Effector memory CD4-positive, alpha-beta T cell (primary cell): Measurements from ENCODE around the gene CYP2C9.
"Not testable (repeated sequence)": the region's sequence is repeated elsewhere in the genome, so short reads cannot be mapped to it uniquely, and the experiment has no call there.

Experiments
- DNase-seq, 3 donors: peaks; one replicate each; pipeline ENCODE4 v3.0.0-alpha.2; 2020
- H3K27ac ChIP-seq: 2 replicates; pipeline ENCODE4 v1.7.0; 2013; ENCODE audit warnings: mild to moderate bottlenecking, low read length, moderate library complexity; ENCODE audit not compliant: insufficient read depth, poor library complexity, severe bottlenecking
- H3K27me3 ChIP-seq: replicated peaks from 2 replicates; pipeline ENCODE4 v1.7.0; 2013; ENCODE audit warnings: mild to moderate bottlenecking, low read length; ENCODE audit not compliant: insufficient read depth, control insufficient read depth, poor library complexity, severe bottlenecking
- H3K36me3 ChIP-seq: 2 replicates; pipeline ENCODE4 v1.7.0; 2013; ENCODE audit warnings: mild to moderate bottlenecking, low read length, moderate library complexity; ENCODE audit not compliant: control insufficient read depth, insufficient read depth
- H3K4me1 ChIP-seq: 2 replicates; pipeline ENCODE4 v1.7.0; 2013; ENCODE audit warnings: low read length, mild to moderate bottlenecking; ENCODE audit not compliant: control insufficient read depth, insufficient read depth, poor library complexity, severe bottlenecking
- H3K4me3 ChIP-seq: 2 replicates; pipeline ENCODE4 v1.7.0; 2013; ENCODE audit warnings: low read length, low read depth, mild to moderate bottlenecking; ENCODE audit not compliant: insufficient read depth, poor library complexity, severe bottlenecking
- H3K9me3 ChIP-seq: 2 replicates; pipeline ENCODE4 v1.7.0; 2013; ENCODE audit warnings: mild to moderate bottlenecking, low read length, moderate library complexity; ENCODE audit not compliant: control insufficient read depth

The CYP2C9 gene

DNA sequence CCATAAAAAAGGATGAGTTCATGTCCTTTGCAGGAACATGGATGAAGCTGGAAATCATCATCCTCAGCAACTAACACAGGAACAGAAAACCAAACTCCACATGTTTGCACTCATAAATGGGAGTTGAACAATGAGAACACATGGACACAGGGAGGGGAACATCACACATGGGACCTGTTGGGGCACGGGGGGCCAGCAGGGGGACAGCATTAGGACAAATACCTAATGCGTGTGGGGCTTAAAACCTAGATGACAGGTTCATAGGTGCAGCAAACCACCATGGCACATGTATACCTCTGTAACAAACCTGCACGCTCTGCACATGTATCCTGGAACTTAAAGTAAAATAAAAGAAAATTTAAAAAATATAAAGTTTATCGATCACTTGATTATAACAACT is 7.7 kb downstream of the CYP2C9 start:
- not testable (repeated sequence) for H3K4me3 ChIP-seq, H3K27ac ChIP-seq, H3K27me3 ChIP-seq, H3K36me3 ChIP-seq, H3K9me3 ChIP-seq, H3K4me1 ChIP-seq, DNase-seq

DNA sequence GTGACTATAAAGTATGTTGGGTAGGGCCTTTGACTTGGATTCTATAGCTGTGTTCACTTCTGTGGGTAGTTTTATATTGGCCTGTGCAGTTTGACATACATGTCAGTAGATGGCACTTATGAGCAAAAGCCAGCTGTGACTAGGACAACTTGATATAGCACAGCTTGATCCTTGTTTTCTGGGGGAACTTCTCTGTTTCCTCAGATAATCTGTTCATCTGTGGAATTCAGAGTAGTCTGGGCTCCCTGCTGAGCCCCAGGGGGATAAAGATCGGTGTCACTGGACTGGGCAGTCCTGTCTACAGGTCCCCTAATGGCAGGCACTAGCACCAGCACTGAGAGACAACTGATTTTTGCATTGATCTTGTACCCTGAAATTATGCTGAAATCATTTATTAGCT is 25.4 kb downstream of the CYP2C9 start:
- Histone ChIP-seq H3K36me3 (no peaks in the 10 kb centered on the region), H3K4me1 (no peaks in the 10 kb centered on the region), H3K27me3 (no peaks in the 10 kb centered on the region), H3K27ac (no peak overlapping the region), H3K4me3 (no peak overlapping the region), H3K9me3 (no peaks in the 10 kb centered on the region)
- no peak for DNase-seq

DNA sequence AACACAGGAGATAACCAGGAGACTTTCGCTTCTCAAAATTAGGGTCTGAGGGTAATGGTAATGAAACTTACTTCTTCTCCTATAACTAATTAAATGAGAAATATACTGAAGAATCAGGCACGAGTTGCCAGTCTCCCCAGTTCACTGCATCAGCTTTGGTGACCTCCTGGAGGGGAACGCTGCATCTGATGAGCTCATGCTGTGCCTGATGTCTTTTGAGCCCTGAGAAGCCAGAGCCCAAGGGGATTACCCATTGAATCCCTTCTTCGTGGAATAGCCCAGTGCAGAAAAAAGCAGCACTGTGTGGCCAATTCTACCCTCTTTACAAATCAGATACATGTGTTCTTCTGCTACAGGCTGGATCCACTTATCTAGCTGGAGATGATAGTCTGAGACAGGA is 45.1 kb downstream of the CYP2C9 start:
- DNase-seq, result no peak
- no peak overlapping the region for H3K27ac ChIP-seq
- no peaks in the 10 kb centered on the region for H3K9me3 ChIP-seq
- no peak overlapping the region for H3K4me3 ChIP-seq
- no peaks in the 10 kb centered on the region for H3K27me3 ChIP-seq
- no peaks in the 10 kb centered on the region for H3K4me1 ChIP-seq
- H3K36me3 ChIP-seq, result no peaks in the 10 kb centered on the region

DNA sequence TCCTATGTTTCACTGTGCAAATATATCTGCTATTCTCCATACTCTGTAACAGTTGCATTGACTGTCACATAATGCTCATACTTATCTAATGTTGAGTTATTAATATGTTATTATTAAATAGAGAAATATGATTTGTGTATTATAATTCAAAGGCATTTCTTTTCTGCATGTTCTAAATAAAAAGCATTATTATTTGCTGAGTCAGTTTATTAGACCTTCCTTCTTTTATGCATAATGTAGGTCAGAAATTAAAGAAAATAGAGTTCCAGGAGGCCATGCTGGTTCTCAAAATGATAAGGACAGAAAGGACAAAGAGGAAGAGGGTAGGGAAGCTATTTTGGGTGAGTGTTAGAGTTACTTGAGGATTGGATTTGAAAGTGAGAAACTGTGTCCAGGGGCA is 50.7 kb downstream of the CYP2C9 start:
- Histone ChIP-seq H3K36me3 (no peaks in the 10 kb centered on the region), H3K9me3 (no peaks in the 10 kb centered on the region), H3K4me3 (no peak overlapping the region), H3K4me1 (no peaks in the 10 kb centered on the region), H3K27me3 (no peaks in the 10 kb centered on the region), H3K27ac (no peak overlapping the region)
- DNase-seq, result no peak

DNA sequence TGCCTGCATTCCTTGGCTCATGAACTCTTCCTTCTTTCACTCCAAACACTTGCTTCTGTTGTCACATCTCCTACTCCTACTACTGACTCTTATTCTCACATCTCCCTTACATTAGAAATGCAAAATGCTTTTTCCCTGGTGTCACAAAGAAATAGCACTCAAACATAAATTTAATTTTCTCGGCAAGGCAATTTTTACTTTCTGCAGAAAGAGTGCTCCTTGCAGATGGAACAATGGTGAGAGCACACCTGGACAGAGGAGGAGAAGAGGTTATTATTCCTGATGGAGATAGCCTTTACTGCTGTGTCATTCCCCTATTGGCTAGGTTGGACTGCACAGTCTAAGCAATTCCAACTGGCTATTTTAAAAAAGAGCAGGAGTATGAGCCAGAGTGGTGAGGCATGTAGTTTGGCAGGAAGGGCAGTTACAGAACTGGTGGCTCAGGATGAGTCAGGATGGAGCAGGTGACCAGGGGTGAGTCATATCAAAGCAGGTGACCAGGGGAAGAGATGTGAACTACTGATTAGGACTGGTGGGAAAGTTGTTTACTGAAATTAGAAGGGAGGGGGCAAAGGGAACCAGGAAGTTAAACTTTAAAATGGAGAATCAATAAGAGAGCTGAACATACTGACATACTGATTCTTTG is 52.9 kb downstream of the CYP2C9 start:
- no peak for DNase-seq
- H3K4me1 ChIP-seq, result no peaks in the 10 kb centered on the region
- H3K4me3 ChIP-seq, result no peak overlapping the region
- no peaks in the 10 kb centered on the region for H3K27me3 ChIP-seq
- no peaks in the 10 kb centered on the region for H3K36me3 ChIP-seq
- H3K9me3 ChIP-seq, result no peaks in the 10 kb centered on the region
- H3K27ac ChIP-seq, result no peak overlapping the region

DNA sequence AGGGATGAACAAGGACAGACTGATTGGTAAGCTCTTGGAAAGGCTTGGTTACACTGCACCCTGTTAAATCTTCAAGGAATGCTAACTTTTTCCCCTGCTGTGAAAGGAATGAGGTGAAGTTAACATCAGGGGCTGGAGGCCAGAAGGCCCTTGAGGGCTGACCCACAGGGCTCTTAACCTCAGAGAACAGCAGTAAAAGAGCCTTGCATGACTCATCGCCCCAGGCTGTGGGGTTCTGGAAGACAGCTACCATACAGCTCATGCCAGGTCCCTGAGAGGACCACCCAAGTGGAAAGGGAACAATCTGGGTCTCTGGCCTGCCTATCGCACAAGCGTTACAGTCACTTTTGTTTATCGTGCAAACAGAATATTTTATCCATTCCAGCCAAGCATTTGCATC is 54.4 kb downstream of the CYP2C9 start:
- H3K27ac ChIP-seq, result no peak overlapping the region
- H3K27me3 ChIP-seq, result no peaks in the 10 kb centered on the region
- no peak for DNase-seq
- H3K36me3 ChIP-seq, result no peaks in the 10 kb centered on the region
- no peak overlapping the region for H3K4me3 ChIP-seq
- H3K9me3 ChIP-seq, result no peaks in the 10 kb centered on the region
- H3K4me1 ChIP-seq, result no peaks in the 10 kb centered on the region

DNA sequence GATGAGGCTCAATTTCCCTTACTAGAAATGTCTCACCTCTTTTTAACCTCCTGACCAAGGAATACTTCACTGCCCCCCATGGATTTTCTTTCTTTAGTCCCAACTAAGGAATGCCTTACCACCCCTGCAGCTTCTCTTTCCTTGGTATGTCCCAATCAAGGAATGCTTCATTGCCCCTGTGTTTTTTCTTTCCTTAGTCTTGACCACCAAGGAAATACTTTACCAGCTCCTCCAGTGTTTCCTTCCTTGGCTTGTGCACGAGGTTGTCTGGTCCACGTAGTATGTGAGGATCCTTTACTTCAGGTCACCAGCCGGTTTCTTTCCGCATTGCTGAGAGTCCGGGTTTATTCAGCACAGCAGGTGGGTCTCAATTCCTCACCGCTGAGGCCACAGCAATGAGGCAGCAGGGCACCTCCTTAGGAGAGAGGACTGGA is 59.3 kb downstream of the CYP2C9 start:
- no peaks in the 10 kb centered on the region for H3K9me3 ChIP-seq
- no peak for DNase-seq
- no peaks in the 10 kb centered on the region for H3K4me1 ChIP-seq
- no peaks in the 10 kb centered on the region for H3K27me3 ChIP-seq
- no peak overlapping the region for H3K4me3 ChIP-seq
- H3K27ac ChIP-seq, result no peak overlapping the region
- H3K36me3 ChIP-seq, result no peaks in the 10 kb centered on the region

DNA sequence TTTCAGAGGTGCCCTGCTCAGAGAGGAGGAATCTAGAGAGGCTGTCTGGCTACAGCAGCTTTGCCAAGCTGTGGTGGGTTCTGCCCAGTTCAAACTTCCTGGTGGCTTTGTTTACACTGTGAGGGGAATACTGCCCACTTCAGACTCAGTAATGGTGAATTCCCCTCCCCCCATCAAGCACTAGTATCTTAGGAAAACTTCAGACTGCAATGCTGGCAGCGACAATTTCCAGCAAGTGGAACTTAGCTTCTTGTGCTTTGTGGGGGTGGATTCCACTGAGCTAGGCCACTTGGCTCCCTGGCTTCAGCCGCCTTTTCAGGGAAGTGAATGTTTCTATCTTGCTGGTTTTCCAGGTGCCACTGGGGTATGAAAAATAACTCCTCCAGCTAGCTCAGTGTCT is 88.0 kb downstream of the CYP2C9 start:
- Histone ChIP-seq H3K36me3 (no peaks in the 10 kb centered on the region), H3K9me3 (no peaks in the 10 kb centered on the region), H3K4me1 (no peaks in the 10 kb centered on the region), H3K4me3 (no peak overlapping the region), H3K27me3 (no peaks in the 10 kb centered on the region), H3K27ac (no peak overlapping the region)
- no peak for DNase-seq

DNA sequence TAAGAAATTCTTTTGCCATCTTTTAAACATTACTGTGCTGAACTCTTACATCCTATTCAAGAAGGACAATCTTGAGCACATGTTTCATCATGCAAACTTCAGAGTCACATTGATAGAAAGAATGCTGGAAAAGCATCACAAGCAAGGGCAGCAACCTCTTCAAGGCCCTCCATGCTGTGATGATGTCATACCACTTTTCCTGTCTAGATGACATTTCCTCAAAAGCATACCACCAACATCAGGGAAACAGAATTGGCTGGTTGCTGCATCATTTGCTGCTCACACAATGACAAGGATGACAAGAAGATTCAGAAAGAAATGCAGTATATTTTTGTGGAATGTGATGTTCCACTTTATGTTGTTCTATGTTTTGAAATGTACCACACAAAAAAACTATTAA is 93.2 kb downstream of the CYP2C9 start:
- no peak for DNase-seq
- Histone ChIP-seq H3K27ac (no peak overlapping the region), H3K4me1 (no peaks in the 10 kb centered on the region)

DNA sequence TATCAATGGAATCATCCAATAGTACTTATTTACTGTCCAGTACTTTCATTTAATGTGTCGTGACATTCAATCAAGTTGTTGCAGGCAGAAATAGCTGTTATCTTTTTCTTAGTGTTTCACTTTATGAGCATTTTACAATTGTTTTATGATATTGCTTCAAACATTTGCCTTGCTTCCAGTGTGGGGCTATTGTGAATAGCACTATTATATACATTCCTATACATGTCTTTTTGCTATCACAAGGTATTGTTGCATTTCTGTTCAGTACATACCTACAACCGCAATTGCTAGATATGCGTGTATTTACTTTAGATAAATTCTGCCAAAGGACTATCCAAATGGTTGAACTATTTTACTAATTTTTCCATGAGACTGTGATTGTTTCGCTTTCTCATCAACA is 95.9 kb downstream of the CYP2C9 start:
- no peaks in the 10 kb centered on the region for H3K36me3 ChIP-seq

More for the DNA sequence above, 93.2 kb downstream of the CYP2C9 start:
- Histone ChIP-seq H3K9me3 (no peaks in the 10 kb centered on the region), H3K27me3 (no peaks in the 10 kb centered on the region), H3K36me3 (no peaks in the 10 kb centered on the region), H3K4me3 (no peak overlapping the region)

More for the DNA sequence above, 95.9 kb downstream of the CYP2C9 start:
- H3K4me1 ChIP-seq, result no peaks in the 10 kb centered on the region
- no peaks in the 10 kb centered on the region for H3K9me3 ChIP-seq
- H3K4me3 ChIP-seq, result no peak overlapping the region
- H3K27me3 ChIP-seq, result no peaks in the 10 kb centered on the region
- DNase-seq, result no peak
- no peak overlapping the region for H3K27ac ChIP-seq
